A673 (cell line): ENCODE data around the gene JMJD8. TPM values are rescaled to one million over a fixed set of nuclear protein-coding genes. Genes with fewer than 3 reads are reported as not detected.
A peak's percentile ranks its signal among the peaks of the same experiment; 100 is the strongest.

ENCODE experiments used
- BruUV-seq: library from RNA; stranded (reverse); fragments of 400-500 nt; replicated peaks from 2 replicates; lab custom pipeline; 2021; lab: Mats Ljungman, UMichigan
- CTCF ChIA-PET: fragments of 300-600 bp; sonication (Branson Sonifier 250); formaldehyde crosslinking; loops from one replicate; lab custom pipeline; 2022; ENCODE audit warnings: antibody characterized with exemption; lab: Charles Lee
- POLR2A ChIA-PET: fragments of 300-600 bp; sonication (Branson Sonifier 250); formaldehyde crosslinking; loops from one replicate; lab custom pipeline; 2022; ENCODE audit warnings: antibody characterized with exemption; ENCODE audit not compliant: low non-redundant PET; lab: Charles Lee
- DNase-seq: peaks from one replicate; pipeline ENCODE4 v3.0.0-alpha.2; 2015; ENCODE audit warnings: low spot score
- H3K27ac ChIP-seq: fragments of 200-600 bp; sonication (generic); 2 replicates; pipeline ENCODE4 v1.5.1; 2016; ENCODE audit warnings: mixed run types, low read depth, mild to moderate bottlenecking, mixed read lengths, antibody characterized with exemption, low read length; ENCODE audit not compliant: poor library complexity, severe bottlenecking
- H3K27me3 ChIP-seq: fragments of 200-600 bp; sonication (generic); replicated peaks from 2 replicates; pipeline ENCODE4 v1.6.1; 2017; ENCODE audit warnings: mixed run types, low read depth, mild to moderate bottlenecking, mixed read lengths, antibody characterized with exemption, low read length; ENCODE audit not compliant: insufficient read depth, poor library complexity
- H3K36me3 ChIP-seq: fragments of 200-600 bp; sonication (generic); 2 replicates; pipeline ENCODE4 v1.6.1; 2016; ENCODE audit warnings: mixed run types, mild to moderate bottlenecking, mixed read lengths, antibody characterized with exemption, low read length; ENCODE audit not compliant: insufficient read depth, poor library complexity, severe bottlenecking
- H3K4me1 ChIP-seq: fragments of 200-600 bp; sonication (generic); 2 replicates; pipeline ENCODE4 v1.6.1; 2017; ENCODE audit warnings: mixed run types, mild to moderate bottlenecking, mixed read lengths, antibody characterized with exemption, low read length; ENCODE audit not compliant: insufficient read depth, poor library complexity, severe bottlenecking
- H3K4me3 ChIP-seq: fragments of 200-600 bp; sonication (generic); 2 replicates; pipeline ENCODE4 v1.5.1; 2016; ENCODE audit warnings: low read depth, mixed run types, mild to moderate bottlenecking, mixed read lengths, low read length; ENCODE audit not compliant: poor library complexity, severe bottlenecking
- H3K9me3 ChIP-seq: fragments of 200-600 bp; sonication (generic); 2 replicates; pipeline ENCODE4 v1.6.1; 2016; ENCODE audit warnings: mixed run types, low read depth, mild to moderate bottlenecking, mixed read lengths, antibody characterized with exemption, low read length; ENCODE audit not compliant: poor library complexity, severe bottlenecking
- CTCF ChIP-seq: fragments of 300-800, 200-600 bp; sonication (generic); conservative IDR thresholded peaks from 2 replicates; pipeline ENCODE4 v1.5.1; 2017; ENCODE audit warnings: low read depth, mild to moderate bottlenecking, antibody characterized with exemption, low read length, moderate library complexity, mixed read lengths
- EZH2 ChIP-seq: fragments of 200-600 bp; sonication (generic); IDR thresholded peaks from 2 replicates; pipeline ENCODE4 v1.6.1; 2017; ENCODE audit warnings: borderline replicate concordance, low read depth, mild to moderate bottlenecking, mixed read lengths, antibody characterized with exemption, low read length; ENCODE audit not compliant: poor library complexity, severe bottlenecking
- intact Hi-C: fragments of 100-400 bp; cut with micrococcal nuclease; formaldehyde crosslinking; loops from one replicate; pipeline ENCODE4 v1.10.0; 2022; ENCODE audit not compliant: unreplicated experiment
- total RNA-seq: library from RNA; stranded (reverse); gene quantifications from 2 replicates; pipeline ENCODE4 v1.2.3, GENCODE V29; 2021

Gene JMJD8
- total RNA-seq, 1 experiment from 2014 or later = 87.1 TPM

GRCh38 chr16:658679-659571 lies 25.2 kb downstream of the JMJD8 start:
- no peaks in the 10 kb centered on the region for H3K27me3 ChIP-seq
- TF ChIP-seq CTCF = 0 out of 2 replicates have a peak, but pooled peaks have one; percentile 13
- TF ChIP-seq EZH2 = no peak
- ChIA-PET POLR2A (no interaction called here), CTCF (interaction anchor here (0.6 kb wide), 1 partner anchor 22 kb away, joined by 10 read pairs; no protein-coding TSS in a partner anchor)
- no peak for DNase-seq
- H3K36me3 ChIP-seq = peaks cover 4% of the 10 kb centered on the region
- BruUV-seq = no TSS peak
- H3K27ac ChIP-seq = no peak overlapping the region
- no peaks in the 10 kb centered on the region for H3K9me3 ChIP-seq
- peaks cover 6% of the 10 kb centered on the region for H3K4me1 ChIP-seq
- H3K4me3 ChIP-seq = no peak overlapping the region
- intact Hi-C loops = no loop called here

- peaks cover 4% of the 10 kb centered on the region for H3K36me3 ChIP-seq
- ChIA-PET POLR2A (no interaction called here), CTCF (no interaction called here)
- H3K4me3 ChIP-seq = no peak overlapping the region
- BruUV-seq = no TSS peak
- TF ChIP-seq EZH2 = no peak
- no peak for TF ChIP-seq CTCF
- peaks cover 6% of the 10 kb centered on the region for H3K4me1 ChIP-seq
- no peaks in the 10 kb centered on the region for H3K9me3 ChIP-seq
- intact Hi-C loops = no loop called here
- no peaks in the 10 kb centered on the region for H3K27me3 ChIP-seq
- H3K27ac ChIP-seq = no peak overlapping the region
- DNase-seq = no peak
Observed at GRCh38 chr16:657487-657886, 26.6 kb downstream of the JMJD8 start.

- ChIA-PET POLR2A (no interaction called here), CTCF (interaction anchor here (0.6 kb wide), 1 partner anchor 565 kb away, joined by 7 read pairs; no protein-coding TSS in a partner anchor)
Observed at GRCh38 chr16:654034-654433, 30.1 kb downstream of the JMJD8 start.

More at GRCh38 chr16:654034-654433, 30.1 kb downstream of the JMJD8 start:
- H3K27ac ChIP-seq = no peak overlapping the region
- no peaks in the 10 kb centered on the region for H3K9me3 ChIP-seq
- no peak for DNase-seq
- no peaks in the 10 kb centered on the region for H3K27me3 ChIP-seq
- intact Hi-C loops = no loop called here
- no peak for TF ChIP-seq EZH2
- BruUV-seq = no TSS peak
- peaks cover 4% of the 10 kb centered on the region for H3K36me3 ChIP-seq
- H3K4me3 ChIP-seq = no peak overlapping the region
- no peaks in the 10 kb centered on the region for H3K4me1 ChIP-seq
